ENCODE data around the gene PRKCH.

DNA sequence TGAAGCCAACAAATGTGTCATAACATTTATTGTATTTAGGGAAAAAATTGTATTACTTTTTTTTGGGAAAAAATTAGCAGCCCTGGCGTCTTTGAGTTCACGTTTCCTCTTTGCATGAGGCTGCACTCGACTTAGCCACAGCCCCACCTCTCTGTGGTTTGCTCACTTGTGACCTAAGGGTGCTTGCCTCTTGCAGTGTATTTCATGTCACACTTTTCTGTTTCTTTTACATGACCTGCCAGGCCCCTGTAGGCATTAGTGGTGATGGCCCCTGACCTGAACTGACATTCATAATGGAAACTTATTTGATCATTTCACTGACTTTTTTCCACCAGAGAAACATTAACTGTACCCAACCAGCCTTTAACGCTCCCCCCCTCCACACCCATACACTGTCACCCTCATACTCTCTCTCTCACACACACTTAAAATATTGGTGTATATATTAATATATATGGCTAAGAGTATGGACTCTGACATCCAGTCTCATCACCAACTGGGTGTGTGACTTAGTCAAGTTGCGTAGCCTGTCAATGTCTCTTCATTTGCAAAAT, 122.9 kb downstream of the PRKCH start:
- TF ChIP-seq, protein P1, sequence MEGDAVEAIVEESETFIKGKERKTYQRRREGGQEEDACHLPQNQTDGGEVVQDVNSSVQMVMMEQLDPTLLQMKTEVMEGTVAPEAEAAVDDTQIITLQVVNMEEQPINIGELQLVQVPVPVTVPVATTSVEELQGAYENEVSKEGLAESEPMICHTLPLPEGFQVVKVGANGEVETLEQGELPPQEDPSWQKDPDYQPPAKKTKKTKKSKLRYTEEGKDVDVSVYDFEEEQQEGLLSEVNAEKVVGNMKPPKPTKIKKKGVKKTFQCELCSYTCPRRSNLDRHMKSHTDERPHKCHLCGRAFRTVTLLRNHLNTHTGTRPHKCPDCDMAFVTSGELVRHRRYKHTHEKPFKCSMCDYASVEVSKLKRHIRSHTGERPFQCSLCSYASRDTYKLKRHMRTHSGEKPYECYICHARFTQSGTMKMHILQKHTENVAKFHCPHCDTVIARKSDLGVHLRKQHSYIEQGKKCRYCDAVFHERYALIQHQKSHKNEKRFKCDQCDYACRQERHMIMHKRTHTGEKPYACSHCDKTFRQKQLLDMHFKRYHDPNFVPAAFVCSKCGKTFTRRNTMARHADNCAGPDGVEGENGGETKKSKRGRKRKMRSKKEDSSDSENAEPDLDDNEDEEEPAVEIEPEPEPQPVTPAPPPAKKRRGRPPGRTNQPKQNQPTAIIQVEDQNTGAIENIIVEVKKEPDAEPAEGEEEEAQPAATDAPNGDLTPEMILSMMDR (IDR thresholded peaks at IDR 0.05), result no peak
- TF ChIP-seq POLR2A (IDR thresholded peaks at IDR 0.05), result no peak

Data from esophagus squamous epithelium (tissue), 4 donors.